ENCODE data around the gene CHD6. TPM values are rescaled to one million over a fixed set of nuclear protein-coding genes. Genes with fewer than 3 reads are reported as not detected.

The CHD6 gene
- total RNA-seq, 2 experiments from 2014 or later, result 26.9 to 45.7 TPM

DNA sequence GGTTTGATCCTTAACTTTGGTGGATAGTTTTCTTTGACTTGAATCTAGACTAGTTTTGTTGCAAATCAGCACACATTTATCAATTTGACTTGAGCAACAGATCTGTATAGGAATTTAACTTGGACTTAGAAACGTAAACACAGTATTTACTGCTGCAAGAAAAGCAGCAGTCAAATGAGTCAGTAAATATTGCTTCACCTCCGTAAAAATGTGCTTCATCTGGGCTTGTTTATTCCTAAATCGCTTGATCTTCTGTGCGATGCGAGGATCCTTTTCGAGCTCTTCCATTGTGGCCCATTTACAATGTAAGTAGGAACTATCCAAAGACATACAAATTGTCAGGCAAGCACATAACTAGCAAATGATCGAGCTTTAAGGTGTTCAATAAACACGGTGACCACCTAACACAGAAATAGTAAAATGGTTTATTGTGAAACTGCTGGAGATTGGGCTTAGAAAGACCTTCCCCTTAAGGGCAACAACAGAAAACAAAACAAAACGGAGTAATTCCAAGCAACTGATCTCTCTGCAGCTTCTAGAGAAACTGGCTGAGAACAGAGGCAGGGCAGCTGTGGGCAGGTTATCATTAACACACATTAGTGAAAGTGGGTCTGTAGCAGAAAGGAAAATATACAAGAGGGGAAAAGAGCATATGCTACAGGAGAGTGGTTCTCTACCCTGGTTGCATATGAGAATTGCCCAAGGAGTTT is 120.8 kb downstream of the CHD6 start:
- H3K4me2 ChIP-seq (ENCODE audit: low read length), result no peak overlapping the region
- H3K4me1 ChIP-seq (ENCODE audit: insufficient read depth, low read length, poor library complexity, severe bottlenecking), result no peaks in the 10 kb centered on the region
- H4K20me1 ChIP-seq (ENCODE audit: insufficient read depth, low read length), result no peaks in the 10 kb centered on the region
- intact Hi-C loops (cut with micrococcal nuclease; ENCODE audit: unreplicated experiment), result no loop called here
- BruUV-seq (replicated peaks), result no TSS peak
- 0 out of 2 replicates have a peak, but pooled peaks cover 14% of the 10 kb centered on the region for H3K36me3 ChIP-seq (ENCODE audit: insufficient read depth, low read length)
- H3K9me3 ChIP-seq (ENCODE audit: low read length), result no peaks in the 10 kb centered on the region
- no peak overlapping the region for H3K27ac ChIP-seq (ENCODE audit: low read depth, low read length, poor library complexity, severe bottlenecking)
- H3K9me2 ChIP-seq (ENCODE audit: insufficient read depth, low read length), result no peaks in the 10 kb centered on the region
- no peak overlapping the region for H3K4me3 ChIP-seq (ENCODE audit: low read depth, low read length, poor library complexity, severe bottlenecking)
- no peak overlapping the region for H2AFZ ChIP-seq (ENCODE audit: low read length)
- ChIA-PET CTCF (ENCODE audit: unreplicated experiment) (no interaction called here), POLR2A (no interaction called here)
- DNase-seq (ENCODE audit: low spot score), result no peak
- no peaks in the 10 kb centered on the region for H3K79me2 ChIP-seq (ENCODE audit: insufficient read depth, low read depth, low read length)
- TF ChIP-seq EZH2phosphoT487 (IDR thresholded peaks at IDR 0.05; ENCODE audit: borderline replicate concordance, low read depth, low read length) (no peak), CTCF (conservative IDR thresholded peaks at IDR 0.05; ENCODE audit: low read length) (no peak)

DNA sequence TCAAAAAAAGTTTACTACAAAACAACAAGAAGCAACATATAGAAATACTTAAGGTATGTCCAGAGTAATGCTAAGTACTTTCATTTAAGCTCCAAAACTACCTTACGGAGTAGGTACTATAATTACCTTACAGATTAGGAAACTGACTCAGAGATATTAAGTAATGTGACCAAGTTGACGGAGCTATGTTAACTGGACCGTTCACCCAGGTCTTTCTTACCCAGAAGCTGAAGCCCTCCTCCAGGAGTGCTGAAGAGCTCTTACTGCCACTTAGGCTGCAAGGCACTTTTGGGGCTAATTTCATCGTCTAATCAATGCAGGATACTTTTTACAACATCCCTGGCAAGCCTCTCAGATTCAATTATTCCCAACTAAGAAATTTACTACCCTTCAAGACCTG is 123.7 kb downstream of the CHD6 start:
- POLR2A ChIA-PET, result no interaction called here
- TF ChIP-seq CTCF (conservative IDR thresholded peaks at IDR 0.05; ENCODE audit: low read length), result no peak
- TF ChIP-seq EZH2phosphoT487 (IDR thresholded peaks at IDR 0.05; ENCODE audit: borderline replicate concordance, low read depth, low read length), result no peak
- BruUV-seq (replicated peaks), result no TSS peak

GRCh38 chr20:41483553-41483930 is 134.6 kb downstream of the CHD6 start:
- no peak overlapping the region for H3K27ac ChIP-seq (ENCODE audit: low read depth, low read length, poor library complexity, severe bottlenecking)
- no peak for DNase-seq (ENCODE audit: low spot score)
- no peaks in the 10 kb centered on the region for H3K79me2 ChIP-seq (ENCODE audit: insufficient read depth, low read depth, low read length)
- no TSS peak for BruUV-seq (replicated peaks)
- no peaks in the 10 kb centered on the region for H3K9me2 ChIP-seq (ENCODE audit: insufficient read depth, low read length)
- no peak overlapping the region for H2AFZ ChIP-seq (ENCODE audit: low read length)
- H4K20me1 ChIP-seq (ENCODE audit: insufficient read depth, low read length), result no peaks in the 10 kb centered on the region
- no peak overlapping the region for H3K4me2 ChIP-seq (ENCODE audit: low read length)
- intact Hi-C loops (cut with micrococcal nuclease; ENCODE audit: unreplicated experiment), result no loop called here
- no peak overlapping the region for H3K4me3 ChIP-seq (ENCODE audit: low read depth, low read length, poor library complexity, severe bottlenecking)
- peaks cover 45% of the 10 kb centered on the region for H3K36me3 ChIP-seq (ENCODE audit: insufficient read depth, low read length)
- no peaks in the 10 kb centered on the region for H3K9me3 ChIP-seq (ENCODE audit: low read length)
- TF ChIP-seq EZH2phosphoT487 (IDR thresholded peaks at IDR 0.05; ENCODE audit: borderline replicate concordance, low read depth, low read length) (no peak), CTCF (conservative IDR thresholded peaks at IDR 0.05; ENCODE audit: low read length) (no peak)
- ChIA-PET CTCF (ENCODE audit: unreplicated experiment) (no interaction called here), POLR2A (no interaction called here)
- H3K4me1 ChIP-seq (ENCODE audit: insufficient read depth, low read length, poor library complexity, severe bottlenecking), result peaks cover 7% of the 10 kb centered on the region

More for the DNA sequence above, 123.7 kb downstream of the CHD6 start:
- H4K20me1 ChIP-seq (ENCODE audit: insufficient read depth, low read length), result no peaks in the 10 kb centered on the region
- no peak overlapping the region for H3K27ac ChIP-seq (ENCODE audit: low read depth, low read length, poor library complexity, severe bottlenecking)
- no peak overlapping the region for H2AFZ ChIP-seq (ENCODE audit: low read length)
- no peaks in the 10 kb centered on the region for H3K4me1 ChIP-seq (ENCODE audit: insufficient read depth, low read length, poor library complexity, severe bottlenecking)
- CTCF ChIA-PET (ENCODE audit: unreplicated experiment), result no interaction called here
- no peaks in the 10 kb centered on the region for H3K9me3 ChIP-seq (ENCODE audit: low read length)
- intact Hi-C loops (cut with micrococcal nuclease; ENCODE audit: unreplicated experiment), result no loop called here
- peaks cover 39% of the 10 kb centered on the region for H3K36me3 ChIP-seq (ENCODE audit: insufficient read depth, low read length)
- no peak overlapping the region for H3K4me2 ChIP-seq (ENCODE audit: low read length)
- no peak for DNase-seq (ENCODE audit: low spot score)
- no peaks in the 10 kb centered on the region for H3K9me2 ChIP-seq (ENCODE audit: insufficient read depth, low read length)
- no peak overlapping the region for H3K4me3 ChIP-seq (ENCODE audit: low read depth, low read length, poor library complexity, severe bottlenecking)
- H3K79me2 ChIP-seq (ENCODE audit: insufficient read depth, low read depth, low read length), result no peaks in the 10 kb centered on the region

Data from OCI-LY7 (cell line).